C4-2B (cell line): Measurements from ENCODE around the gene AP3S2.
"Not testable (repeated sequence)": the region's sequence is repeated elsewhere in the genome, so short reads cannot be mapped to it uniquely, and the experiment has no call there.

Experiments
- H3K27ac ChIP-seq: fragments of 450-650 bp; 2 replicates; pipeline ENCODE4 v1.5.1; 2017
- CTCF ChIP-seq: fragments of 450-650 bp; conservative IDR thresholded peaks from 2 replicates; pipeline ENCODE4 v1.5.1; 2017; ENCODE audit warnings: mild to moderate bottlenecking
- ZFX ChIP-seq: fragments of 450-650 bp; IDR thresholded peaks from 2 replicates; pipeline ENCODE4 v1.6.1; 2017

Gene AP3S2

GRCh38 chr15:89876396-89877082, 17.3 kb downstream of the AP3S2 start:
- no peak overlapping the region for H3K27ac ChIP-seq
- no peak for TF ChIP-seq CTCF

GRCh38 chr15:89875741-89876140, 18.1 kb downstream of the AP3S2 start:
- no peak overlapping the region for H3K27ac ChIP-seq
- no peak for TF ChIP-seq ZFX
- TF ChIP-seq CTCF = no peak

GRCh38 chr15:89874926-89875564, 18.7 kb downstream of the AP3S2 start:
- H3K27ac ChIP-seq = no peak overlapping the region

DNA sequence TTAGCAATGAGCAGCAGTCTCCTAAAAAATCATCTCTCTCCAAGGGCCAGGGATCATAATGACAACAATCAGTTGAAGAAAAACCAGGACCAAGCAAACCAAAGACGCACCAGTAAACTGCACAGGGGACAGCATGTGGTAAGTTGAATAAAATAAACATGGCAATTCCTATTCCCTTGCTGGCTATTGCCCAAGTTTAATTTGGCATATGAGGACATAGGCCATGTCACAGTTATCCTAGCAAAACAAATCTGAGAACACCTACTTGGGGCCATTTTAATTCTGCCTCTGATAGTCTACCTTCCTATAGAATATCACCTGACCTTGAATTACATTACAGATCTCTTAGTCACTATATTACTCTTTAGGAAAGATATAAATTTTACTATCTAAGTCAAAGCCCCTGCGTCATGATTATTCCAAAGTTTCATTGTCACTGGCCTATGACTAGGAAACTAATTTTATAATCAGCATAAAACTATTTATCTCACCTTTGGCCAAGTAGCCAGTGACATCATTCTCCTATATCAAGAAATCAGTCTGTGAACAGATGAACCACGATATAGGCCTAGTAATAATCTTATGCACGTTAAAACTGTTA, 23.0 kb downstream of the AP3S2 start:
- H3K27ac ChIP-seq = no peak overlapping the region
- TF ChIP-seq CTCF = no peak
- no peak for TF ChIP-seq ZFX

More at GRCh38 chr15:89874926-89875564, 18.7 kb downstream of the AP3S2 start:
- TF ChIP-seq ZFX = no peak
- peak; percentile 99 for TF ChIP-seq CTCF

GRCh38 chr15:89870006-89870405, 23.8 kb downstream of the AP3S2 start:
- no peak for TF ChIP-seq ZFX
- TF ChIP-seq CTCF = no peak
- no peak overlapping the region for H3K27ac ChIP-seq

DNA sequence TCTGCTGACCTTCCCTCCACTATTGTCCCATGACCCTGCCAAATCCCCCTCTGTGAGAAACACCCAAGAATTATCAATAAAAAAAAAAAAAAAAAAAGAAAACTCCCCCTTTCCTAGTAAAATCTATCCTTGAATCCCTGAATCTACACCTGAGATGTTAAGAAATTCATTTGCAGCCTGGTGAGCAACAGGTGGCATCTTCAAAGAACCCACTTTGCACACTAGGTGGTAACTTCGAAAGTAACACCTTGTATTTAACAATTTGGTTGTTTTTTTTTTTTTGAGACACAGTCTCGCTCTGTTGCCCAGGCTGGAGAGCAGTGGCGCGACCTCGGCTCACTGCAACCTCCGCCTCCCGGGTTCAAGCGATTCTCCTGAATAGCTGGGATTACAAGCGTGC, 24.3 kb downstream of the AP3S2 start:
- H3K27ac ChIP-seq = not testable (repeated sequence)

DNA sequence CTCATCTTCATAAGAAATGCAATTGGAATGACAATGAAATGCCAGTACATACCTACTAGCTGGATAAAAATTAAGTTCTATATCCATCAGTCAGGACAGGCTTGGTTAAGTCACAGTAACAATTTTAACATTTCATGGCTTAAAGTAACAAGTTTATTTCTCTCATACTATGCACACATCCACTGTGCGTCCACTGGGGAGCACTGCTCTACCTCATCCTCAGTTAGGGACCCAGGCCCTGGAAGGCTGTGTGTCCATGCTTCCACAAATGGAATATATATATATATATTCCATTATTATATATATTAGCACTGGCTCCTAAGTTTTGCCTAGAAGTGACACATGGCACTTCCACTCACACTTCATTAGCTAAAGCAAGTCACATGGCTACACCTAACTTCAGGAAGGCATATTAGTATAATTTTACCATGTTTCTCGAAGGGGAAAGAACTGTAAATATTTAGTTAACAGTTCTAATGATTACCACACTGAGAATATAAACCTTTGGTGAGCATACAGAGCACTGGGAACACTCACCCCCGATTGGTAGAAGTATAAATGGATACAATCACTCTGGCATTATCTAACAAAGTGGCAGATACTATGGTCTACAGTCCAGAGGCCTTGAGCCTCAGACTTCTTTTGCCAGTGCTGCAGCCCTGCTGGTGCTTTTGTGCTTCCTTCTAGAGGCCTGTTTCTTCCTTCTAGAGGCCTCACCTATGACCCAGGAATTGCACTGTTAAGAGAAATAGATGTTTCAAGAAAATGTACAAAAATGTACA, 28.6 kb downstream of the AP3S2 start:
- TF ChIP-seq ZFX = peak; percentile 14; the same call in 1 of the 2 replicates
- peak; percentile 28 for TF ChIP-seq CTCF
- peak overlapping the region; percentile 88 for H3K27ac ChIP-seq
